OCI-LY1 (cell line): Measurements from ENCODE around the gene CLPX.

Experiments used
- H2AFZ ChIP-seq: fragments of 200-600 bp; sonication (generic), shearing (Covaris generic); 2 replicates; pipeline ENCODE4 v1.6.0; 2014; ENCODE audit warnings: antibody characterized with exemption, mild to moderate bottlenecking, low read length
- H3F3A ChIP-seq: fragments of 200-600 bp; sonication (generic), shearing (Covaris generic); 2 replicates; pipeline ENCODE4 v1.6.0; 2014; ENCODE audit warnings: mild to moderate bottlenecking, antibody characterized with exemption, low read length, moderate library complexity; ENCODE audit not compliant: insufficient read depth
- H3K27ac ChIP-seq: fragments of 200-600 bp; sonication (generic); 2 replicates; pipeline ENCODE4 v1.5.1; 2014; ENCODE audit warnings: low read length, mixed run types, mild to moderate bottlenecking, low read depth; ENCODE audit not compliant: poor library complexity, severe bottlenecking
- H3K27me3 ChIP-seq: fragments of 200-600 bp; sonication (generic); 2 replicates; pipeline ENCODE4 v1.6.0; 2014; ENCODE audit warnings: antibody characterized with exemption, mild to moderate bottlenecking, low read length, moderate library complexity; ENCODE audit not compliant: insufficient read depth
- H3K36me3 ChIP-seq: fragments of 200-600 bp; sonication (generic); 2 replicates; pipeline ENCODE4 v1.6.1; 2014; ENCODE audit warnings: mild to moderate bottlenecking, antibody characterized with exemption, low read length, moderate library complexity, mixed read lengths; ENCODE audit not compliant: insufficient read depth
- H3K4me1 ChIP-seq: fragments of 200-600 bp; sonication (generic); 2 replicates; pipeline ENCODE4 v1.5.1; 2014; ENCODE audit warnings: mild to moderate bottlenecking, low read length, moderate library complexity; ENCODE audit not compliant: insufficient read depth, severe bottlenecking
- H3K4me2 ChIP-seq: fragments of 200-600 bp; sonication (generic), shearing (Covaris generic); 2 replicates; pipeline ENCODE4 v1.6.1; 2014; ENCODE audit warnings: low read length
- H3K4me3 ChIP-seq: fragments of 200-600 bp; sonication (generic); 2 replicates; pipeline ENCODE4 v1.5.1; 2014; ENCODE audit warnings: low read length, low read depth, mild to moderate bottlenecking, mixed read lengths; ENCODE audit not compliant: poor library complexity, severe bottlenecking
- H3K79me2 ChIP-seq: fragments of 200-600 bp; shearing (Covaris generic); 2 replicates; pipeline ENCODE4 v1.6.1; 2016; ENCODE audit warnings: mixed run types, low read length, mixed read lengths; ENCODE audit not compliant: insufficient read depth
- H3K9ac ChIP-seq: fragments of 200-600 bp; sonication (generic), shearing (Covaris generic); 2 replicates; pipeline ENCODE4 v1.6.1; 2014; ENCODE audit warnings: mild to moderate bottlenecking, low read length, mixed read lengths
- H3K9me2 ChIP-seq: fragments of 200-600 bp; sonication (generic), shearing (Covaris generic); 2 replicates; pipeline ENCODE4 v1.6.1; 2014; ENCODE audit warnings: low read depth, mild to moderate bottlenecking, low read length, mixed read lengths
- H3K9me3 ChIP-seq: fragments of 200-600 bp; shearing (Covaris generic); 2 replicates; pipeline ENCODE4 v1.6.1; 2014; ENCODE audit warnings: low read length, mixed read lengths
- H4K20me1 ChIP-seq: fragments of 200-600 bp; sonication (generic), shearing (Covaris generic); 2 replicates; pipeline ENCODE4 v1.6.0; 2016; ENCODE audit warnings: mild to moderate bottlenecking, low read length; ENCODE audit not compliant: insufficient read depth
- EZH2 ChIP-seq: fragments of 200-600 bp; sonication (generic), shearing (Covaris generic); IDR thresholded peaks from 2 replicates; pipeline ENCODE4 v1.8.0; 2017; ENCODE audit warnings: borderline replicate concordance, mixed run types, mild to moderate bottlenecking, antibody characterized with exemption, low read length, moderate library complexity, mixed read lengths
- TF ChIP-seq, protein P1 (sequence below): fragments of 200-600 bp; sonication (generic), shearing (Covaris generic); IDR thresholded peaks from 2 replicates; pipeline ENCODE4 v1.5.1; 2017; ENCODE audit warnings: mild to moderate bottlenecking, antibody characterized with exemption, low read length, moderate library complexity, mixed read lengths

CLPX gene

DNA sequence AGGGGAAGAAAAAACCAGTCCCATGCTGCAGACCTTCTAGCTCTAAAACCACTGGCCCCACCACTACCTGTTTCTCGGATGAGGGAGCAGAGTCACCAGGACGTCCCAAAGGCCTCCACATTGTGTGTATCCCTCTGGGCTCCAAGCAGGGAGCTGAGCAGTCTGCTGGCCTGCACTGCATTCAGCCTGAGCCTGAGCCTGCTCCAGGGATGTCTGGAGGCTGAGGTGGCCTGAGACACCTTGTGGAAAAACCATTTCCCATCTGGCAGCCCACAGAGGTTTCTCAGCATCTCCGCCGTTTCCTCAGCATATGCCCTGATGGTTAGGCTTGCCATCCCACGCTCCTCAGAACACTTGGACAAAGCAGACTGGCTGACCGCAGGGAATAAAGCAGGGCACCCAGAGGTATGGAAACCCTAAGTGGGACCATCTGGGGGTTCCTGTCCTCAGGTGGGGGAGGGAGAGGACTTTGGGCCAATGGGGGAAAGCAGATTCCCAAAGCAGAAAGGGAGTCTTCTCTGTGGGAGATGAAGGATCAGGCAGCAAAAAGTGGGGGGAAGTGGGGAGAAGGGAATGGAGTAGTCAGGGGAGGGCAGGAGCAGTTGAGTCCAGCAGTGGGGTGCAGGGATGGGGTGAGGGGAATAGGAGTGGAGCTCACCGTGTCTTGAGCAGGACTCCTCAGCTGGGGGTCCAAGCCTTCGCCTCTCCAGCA is 25.8 kb upstream of the CLPX start, which contains the start of gene CILP:
Gene CILP, minus strand, starts transcription at position 704 of the 712 bp plus-strand sequence. CDS start 1,718 bp downstream, outside the sequence.
- Histone ChIP-seq H3K27me3 (no peaks in the 10 kb centered on the region), H3K4me2 (no peak within 1 kb of the TSS; the same call in 1 of the 2 replicates), H3K4me1 (peaks cover 12% of the 10 kb centered on the region), H3K9me2 (no peaks in the 10 kb centered on the region), H3K9me3 (no peaks in the 10 kb centered on the region), H3K9ac (no peak within 1 kb of the TSS), H3K4me3 (no peak within 1 kb of the TSS), H3K36me3 (no peaks in the 10 kb centered on the region), H3K79me2 (no peaks in the 10 kb centered on the region), H2AFZ (no peak within 1 kb of the TSS), H3F3A (no peaks in the 10 kb centered on the region), H4K20me1 (no peaks in the 10 kb centered on the region), H3K27ac (no peak within 1 kb of the TSS)
- TF ChIP-seq, protein P1, sequence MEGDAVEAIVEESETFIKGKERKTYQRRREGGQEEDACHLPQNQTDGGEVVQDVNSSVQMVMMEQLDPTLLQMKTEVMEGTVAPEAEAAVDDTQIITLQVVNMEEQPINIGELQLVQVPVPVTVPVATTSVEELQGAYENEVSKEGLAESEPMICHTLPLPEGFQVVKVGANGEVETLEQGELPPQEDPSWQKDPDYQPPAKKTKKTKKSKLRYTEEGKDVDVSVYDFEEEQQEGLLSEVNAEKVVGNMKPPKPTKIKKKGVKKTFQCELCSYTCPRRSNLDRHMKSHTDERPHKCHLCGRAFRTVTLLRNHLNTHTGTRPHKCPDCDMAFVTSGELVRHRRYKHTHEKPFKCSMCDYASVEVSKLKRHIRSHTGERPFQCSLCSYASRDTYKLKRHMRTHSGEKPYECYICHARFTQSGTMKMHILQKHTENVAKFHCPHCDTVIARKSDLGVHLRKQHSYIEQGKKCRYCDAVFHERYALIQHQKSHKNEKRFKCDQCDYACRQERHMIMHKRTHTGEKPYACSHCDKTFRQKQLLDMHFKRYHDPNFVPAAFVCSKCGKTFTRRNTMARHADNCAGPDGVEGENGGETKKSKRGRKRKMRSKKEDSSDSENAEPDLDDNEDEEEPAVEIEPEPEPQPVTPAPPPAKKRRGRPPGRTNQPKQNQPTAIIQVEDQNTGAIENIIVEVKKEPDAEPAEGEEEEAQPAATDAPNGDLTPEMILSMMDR, result no peak
- TF ChIP-seq EZH2, result no peak

DNA sequence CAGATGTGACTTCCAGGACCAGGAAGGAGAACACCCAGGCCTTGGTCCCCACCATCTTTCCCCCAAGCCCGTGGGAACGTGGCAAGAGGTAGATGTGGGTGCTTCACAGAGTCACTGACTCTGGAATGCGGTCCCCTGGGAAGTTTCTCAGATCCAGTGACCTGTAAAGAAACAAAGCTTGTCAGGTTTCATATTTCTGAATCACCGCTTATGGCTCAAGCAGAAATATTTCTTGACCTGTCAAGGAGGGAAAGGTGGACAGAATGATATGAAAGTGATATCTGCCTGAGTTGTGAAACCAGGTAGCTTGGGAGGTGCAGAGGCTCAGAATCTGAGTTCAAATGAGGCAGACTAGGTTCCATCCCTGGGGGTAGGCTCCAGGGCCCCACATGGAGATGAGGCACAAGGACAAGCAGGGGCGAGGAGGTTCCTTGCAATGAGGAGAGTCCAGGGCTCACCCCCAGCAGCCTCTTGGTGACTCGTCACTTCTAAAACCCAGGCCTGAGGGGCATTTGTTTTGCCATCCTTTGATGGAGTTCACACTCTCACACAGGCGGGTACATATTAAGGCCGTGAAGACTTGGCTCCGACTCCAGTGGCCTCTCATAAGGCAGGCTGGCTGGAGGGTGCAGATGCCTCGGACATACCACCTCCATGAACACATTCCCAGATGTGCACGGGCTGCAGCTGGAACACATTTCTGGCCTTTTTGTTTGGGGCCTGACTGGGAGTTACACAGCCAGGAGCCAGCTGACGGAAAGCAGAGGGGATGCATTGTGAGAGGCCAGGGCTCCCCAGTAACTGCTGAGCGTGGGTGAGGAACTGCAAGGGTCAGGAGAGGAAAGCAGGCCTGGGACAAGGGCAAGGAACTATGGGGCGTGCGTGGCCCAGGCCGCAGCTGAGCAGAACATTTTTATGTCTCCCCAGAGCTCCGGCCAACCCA is 24.8 kb upstream of the CLPX start:
- no peaks in the 10 kb centered on the region for H4K20me1 ChIP-seq
- H3K9me3 ChIP-seq, result no peaks in the 10 kb centered on the region
- no peaks in the 10 kb centered on the region for H3K79me2 ChIP-seq
- no peak overlapping the region for H3K4me2 ChIP-seq
- H3K4me1 ChIP-seq, result peaks cover 12% of the 10 kb centered on the region
- no peaks in the 10 kb centered on the region for H3F3A ChIP-seq
- no peak overlapping the region for H2AFZ ChIP-seq
- no peaks in the 10 kb centered on the region for H3K36me3 ChIP-seq
- no peak overlapping the region for H3K4me3 ChIP-seq
- TF ChIP-seq, protein P1, result no peak
- no peak for TF ChIP-seq EZH2
- H3K27ac ChIP-seq, result no peak overlapping the region
- no peaks in the 10 kb centered on the region for H3K9me2 ChIP-seq
- 0 out of 2 replicates have a peak, but pooled peaks cover 1% of the 10 kb centered on the region for H3K27me3 ChIP-seq
- no peak overlapping the region for H3K9ac ChIP-seq

DNA sequence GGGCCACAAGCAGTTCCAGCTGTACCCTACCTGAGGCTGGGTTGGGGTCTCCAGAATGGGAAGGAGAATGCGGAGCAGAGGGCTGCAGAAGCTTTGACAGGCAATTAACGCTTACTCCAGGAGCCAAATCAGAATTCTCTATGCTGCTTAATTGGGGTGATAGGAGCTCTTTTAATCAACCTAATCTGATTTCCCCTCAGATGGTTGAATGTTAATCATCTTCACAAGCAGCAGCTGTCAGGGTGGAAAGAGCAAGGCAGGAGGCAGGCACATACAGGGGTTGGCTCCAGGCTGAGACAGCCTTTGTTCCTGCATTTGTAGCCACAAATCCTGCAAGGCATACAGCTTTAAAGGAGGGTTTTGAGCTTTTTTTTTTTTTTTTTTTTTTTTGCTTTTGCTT is 23.5 kb upstream of the CLPX start:
- TF ChIP-seq, protein P1, result no peak
- TF ChIP-seq EZH2, result no peak
- H3K27ac ChIP-seq, result no peak overlapping the region

More for the DNA sequence above, 23.5 kb upstream of the CLPX start:
- Histone ChIP-seq H4K20me1 (no peaks in the 10 kb centered on the region), H3K9me2 (no peaks in the 10 kb centered on the region), H3K27me3 (0 out of 2 replicates have a peak, but pooled peaks cover 3% of the 10 kb centered on the region), H3K4me2 (no peak overlapping the region), H2AFZ (no peak overlapping the region), H3K4me3 (no peak overlapping the region), H3F3A (no peaks in the 10 kb centered on the region), H3K79me2 (no peaks in the 10 kb centered on the region), H3K36me3 (no peaks in the 10 kb centered on the region), H3K9me3 (no peaks in the 10 kb centered on the region), H3K9ac (no peak overlapping the region), H3K4me1 (peaks cover 12% of the 10 kb centered on the region)
